Measurements from ENCODE around the gene RPRD1B.

RPRD1B gene

GRCh38 chr20:38113401-38114325, 80.1 kb downstream of the RPRD1B start:
- no peak overlapping the region for H3K4me3 ChIP-seq (ENCODE audit: low read depth, low read length)
- DNase-seq (ENCODE audit: low read depth): peak; percentile 30
- TF ChIP-seq CTCF (IDR thresholded peaks at IDR 0.05; ENCODE audit: insufficient read depth, low read depth, low read length, missing control alignments): peak; percentile 13

- no peak for DNase-seq (ENCODE audit: low read depth)
- no peak for TF ChIP-seq CTCF (IDR thresholded peaks at IDR 0.05; ENCODE audit: insufficient read depth, low read depth, low read length, missing control alignments)
- no peak overlapping the region for H3K4me3 ChIP-seq (ENCODE audit: low read depth, low read length)
Measured at GRCh38 chr20:38114353-38114791, 80.8 kb downstream of the RPRD1B start.

GRCh38 chr20:38115205-38115604, 81.7 kb downstream of the RPRD1B start:
- TF ChIP-seq CTCF (IDR thresholded peaks at IDR 0.05; ENCODE audit: insufficient read depth, low read depth, low read length, missing control alignments): no peak
- DNase-seq (ENCODE audit: low read depth): no peak
- no peak overlapping the region for H3K4me3 ChIP-seq (ENCODE audit: low read depth, low read length)

GRCh38 chr20:38115896-38116295, 82.3 kb downstream of the RPRD1B start:
- no peak for DNase-seq (ENCODE audit: low read depth)
- no peak overlapping the region for H3K4me3 ChIP-seq (ENCODE audit: low read depth, low read length)
- no peak for TF ChIP-seq CTCF (IDR thresholded peaks at IDR 0.05; ENCODE audit: insufficient read depth, low read depth, low read length, missing control alignments)

GRCh38 chr20:38116409-38117165, 83.0 kb downstream of the RPRD1B start:
- no peak for DNase-seq (ENCODE audit: low read depth)
- H3K4me3 ChIP-seq (ENCODE audit: low read depth, low read length): no peak overlapping the region
- no peak for TF ChIP-seq CTCF (IDR thresholded peaks at IDR 0.05; ENCODE audit: insufficient read depth, low read depth, low read length, missing control alignments)

- no peak for TF ChIP-seq CTCF (IDR thresholded peaks at IDR 0.05; ENCODE audit: insufficient read depth, low read depth, low read length, missing control alignments)
- no peak for DNase-seq (ENCODE audit: low read depth)
- H3K4me3 ChIP-seq (ENCODE audit: low read depth, low read length): no peak overlapping the region
Measured at GRCh38 chr20:38117205-38117604, 83.7 kb downstream of the RPRD1B start.

Measured in GM12865 (cell line).